ENCODE results near the gene TRPM4. TPM values are rescaled to one million over a fixed set of nuclear protein-coding genes. Genes with fewer than 3 reads are reported as not detected.

TRPM4 gene
- total RNA-seq, 4 donors from 2014 or later: 6.5 to 25.8 (median 11.8) TPM

GRCh38 chr19:49120868-49121267 is 36.7 kb upstream of the TRPM4 start:
- TF ChIP-seq, protein P1, sequence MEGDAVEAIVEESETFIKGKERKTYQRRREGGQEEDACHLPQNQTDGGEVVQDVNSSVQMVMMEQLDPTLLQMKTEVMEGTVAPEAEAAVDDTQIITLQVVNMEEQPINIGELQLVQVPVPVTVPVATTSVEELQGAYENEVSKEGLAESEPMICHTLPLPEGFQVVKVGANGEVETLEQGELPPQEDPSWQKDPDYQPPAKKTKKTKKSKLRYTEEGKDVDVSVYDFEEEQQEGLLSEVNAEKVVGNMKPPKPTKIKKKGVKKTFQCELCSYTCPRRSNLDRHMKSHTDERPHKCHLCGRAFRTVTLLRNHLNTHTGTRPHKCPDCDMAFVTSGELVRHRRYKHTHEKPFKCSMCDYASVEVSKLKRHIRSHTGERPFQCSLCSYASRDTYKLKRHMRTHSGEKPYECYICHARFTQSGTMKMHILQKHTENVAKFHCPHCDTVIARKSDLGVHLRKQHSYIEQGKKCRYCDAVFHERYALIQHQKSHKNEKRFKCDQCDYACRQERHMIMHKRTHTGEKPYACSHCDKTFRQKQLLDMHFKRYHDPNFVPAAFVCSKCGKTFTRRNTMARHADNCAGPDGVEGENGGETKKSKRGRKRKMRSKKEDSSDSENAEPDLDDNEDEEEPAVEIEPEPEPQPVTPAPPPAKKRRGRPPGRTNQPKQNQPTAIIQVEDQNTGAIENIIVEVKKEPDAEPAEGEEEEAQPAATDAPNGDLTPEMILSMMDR (IDR thresholded peaks at IDR 0.05; ENCODE audit: low read depth): no peak

DNA sequence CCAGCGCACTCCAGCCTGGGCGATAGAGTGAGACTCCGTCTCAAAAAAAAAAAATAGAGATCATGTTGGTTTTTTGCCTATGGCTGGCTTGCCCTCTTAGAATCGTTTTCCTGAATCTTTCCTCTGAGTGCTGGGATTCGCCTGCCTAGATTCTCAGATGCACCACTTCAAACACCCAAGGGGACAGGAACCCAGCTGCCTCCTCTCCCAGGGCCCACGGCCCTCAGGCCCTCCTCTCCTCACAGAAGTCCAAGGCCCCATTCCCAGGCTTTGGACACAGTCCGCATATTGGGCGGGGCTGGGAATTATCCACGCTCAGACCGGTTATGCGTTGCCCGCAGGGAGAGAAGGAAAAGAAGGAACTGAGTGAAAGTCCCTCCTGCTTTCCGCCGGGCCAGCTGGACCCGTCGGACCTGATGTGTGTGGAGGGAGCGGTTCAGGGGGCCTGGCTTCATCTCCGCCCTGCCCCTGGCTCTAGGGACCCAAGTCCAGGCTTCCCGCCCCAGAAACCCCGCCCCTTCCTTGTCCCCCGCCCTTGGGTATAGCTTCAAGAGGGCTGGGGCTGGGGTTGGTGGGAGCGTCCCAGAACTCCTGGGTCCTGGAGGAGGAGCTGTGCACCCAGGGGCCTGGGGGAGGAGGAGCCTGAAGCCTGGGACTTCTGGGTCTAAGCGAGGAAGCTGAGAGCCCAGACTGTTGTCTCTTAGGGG is 32.4 kb upstream of the TRPM4 start:
- TF ChIP-seq, protein P1 (IDR thresholded peaks at IDR 0.05; ENCODE audit: low read depth): no peak

GRCh38 chr19:49126575-49126974 is 31.0 kb upstream of the TRPM4 start:
- TF ChIP-seq, protein P1 (IDR thresholded peaks at IDR 0.05; ENCODE audit: low read depth): no peak

DNA sequence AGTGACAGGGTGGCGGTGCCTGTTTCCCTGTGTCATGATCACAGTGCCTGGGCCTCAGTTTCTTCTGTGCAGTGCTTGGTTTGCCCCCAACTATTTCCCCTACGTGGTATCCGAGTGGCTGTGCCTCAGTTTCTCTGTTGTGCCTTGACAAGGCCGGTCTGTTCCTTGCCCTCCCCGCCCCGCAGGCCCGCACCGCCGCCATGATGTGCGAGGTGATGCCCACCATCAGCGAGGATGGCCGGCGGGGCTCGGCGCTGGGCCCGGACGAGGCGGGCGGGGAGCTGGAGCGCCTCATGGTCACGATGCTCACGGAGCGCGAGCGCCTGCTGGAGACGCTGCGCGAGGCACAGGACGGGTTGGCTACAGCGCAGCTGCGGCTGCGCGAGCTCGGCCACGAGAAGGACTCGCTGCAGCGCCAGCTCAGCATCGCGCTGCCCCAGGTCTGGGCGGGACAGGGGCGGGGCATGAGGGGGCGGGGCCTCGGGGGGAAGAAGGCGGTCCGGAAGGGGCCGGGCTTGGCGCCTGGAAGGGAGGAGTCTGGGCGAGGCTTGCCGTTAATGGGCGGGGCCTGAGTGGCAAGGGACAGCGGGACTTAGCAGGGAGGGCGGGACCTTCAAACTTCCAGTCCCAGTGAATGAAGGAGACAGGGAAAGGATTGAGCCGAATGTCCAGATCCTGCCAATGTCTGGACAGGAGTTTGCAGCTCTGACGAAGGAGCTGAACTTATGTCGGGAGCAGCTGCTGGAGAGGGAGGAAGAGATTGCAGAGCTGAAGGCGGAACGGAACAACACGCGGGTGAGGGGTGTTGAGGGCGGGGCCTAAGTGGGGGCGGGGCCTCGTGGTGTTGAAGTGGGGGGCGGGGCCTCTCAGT is 29.7 kb upstream of the TRPM4 start:
- TF ChIP-seq, protein P1 (IDR thresholded peaks at IDR 0.05; ENCODE audit: low read depth): no peak

DNA sequence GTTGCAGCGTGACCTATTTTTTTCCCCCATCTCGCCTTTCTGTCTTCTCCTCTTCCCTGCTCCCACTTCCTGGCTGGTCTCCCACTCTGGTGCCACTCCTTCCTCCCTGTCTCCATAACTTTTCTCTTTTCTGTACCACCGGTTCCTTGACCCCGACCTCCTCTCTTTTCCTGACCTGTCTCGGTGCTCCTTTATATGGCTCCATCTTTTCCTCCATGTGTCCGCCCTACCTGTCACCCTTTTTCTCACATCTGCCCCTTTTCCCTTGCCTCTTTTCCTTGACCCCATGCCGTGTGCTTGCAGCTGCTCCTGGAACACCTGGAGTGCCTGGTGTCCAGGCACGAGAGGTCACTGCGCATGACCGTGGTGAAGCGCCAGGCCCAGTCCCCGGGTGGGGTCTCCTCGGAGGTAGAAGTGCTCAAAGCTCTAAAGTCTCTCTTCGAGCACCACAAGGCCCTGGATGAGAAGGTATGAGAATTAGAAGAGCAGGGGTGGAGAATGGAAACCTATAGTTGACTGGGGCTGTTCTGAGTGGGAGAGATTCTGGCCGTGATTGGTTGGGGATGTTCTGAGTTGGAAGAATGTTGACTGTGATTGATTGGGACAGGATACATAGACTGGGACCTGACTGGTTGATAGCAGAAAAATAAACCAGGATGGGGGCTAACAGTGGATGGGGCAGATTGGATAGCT is 28.9 kb upstream of the TRPM4 start:
- TF ChIP-seq, protein P1 (IDR thresholded peaks at IDR 0.05; ENCODE audit: low read depth): no peak

- TF ChIP-seq, protein P1 (IDR thresholded peaks at IDR 0.05; ENCODE audit: low read depth): no peak
These were observed 28.4 kb upstream of the TRPM4 start for GRCh38 chr19:49129238-49129583.

- TF ChIP-seq, protein P1 (IDR thresholded peaks at IDR 0.05; ENCODE audit: low read depth): no peak
These were observed 27.3 kb upstream of the TRPM4 start for GRCh38 chr19:49130325-49130724.

Measured in subcutaneous adipose tissue (tissue), 4 donors.